Activated CD8-positive, alpha-beta T cell treated with anti-CD3 and anti-CD28 coated beads for 36 hours (primary cell): ENCODE results near the gene SLC22A31. TPM values are rescaled to one million over a fixed set of nuclear protein-coding genes. Genes with fewer than 3 reads are reported as not detected.

ENCODE experiments used
- ATAC-seq: fragments of 200-7000 bp; cut with Tn5 transposase; one replicate; pipeline ENCODE4 v1.10.0; 2021; ENCODE audit warnings: mild to moderate bottlenecking, moderate library complexity
- CTCF ChIA-PET: fragments of 350-600 bp; sonication (Branson Sonifier 250); formaldehyde crosslinking; loops from one replicate; lab custom pipeline; 2021; ENCODE audit warnings: antibody characterized with exemption; lab: Charles Lee
- POLR2A ChIA-PET: fragments of 350-600 bp; sonication (Branson Sonifier 250); formaldehyde crosslinking; loops from one replicate; lab custom pipeline; 2021; ENCODE audit warnings: antibody characterized with exemption; lab: Charles Lee
- DNase-seq: peaks from one replicate; pipeline ENCODE4 v3.0.0-alpha.2; 2020
- H3K27ac Mint-ChIP-seq: one replicate; pipeline ENCODE4 v1.8.0; 2021; ENCODE audit warnings: mild to moderate bottlenecking, mixed read lengths
- H3K27me3 Mint-ChIP-seq: one replicate; pipeline ENCODE4 v1.8.0; 2021; ENCODE audit warnings: mixed read lengths
- H3K36me3 Mint-ChIP-seq: one replicate; pipeline ENCODE4 v1.8.0; 2021; ENCODE audit warnings: low read depth, mixed read lengths
- H3K4me1 Mint-ChIP-seq: one replicate; pipeline ENCODE4 v1.8.0; 2021; ENCODE audit warnings: low read depth, mixed read lengths
- H3K4me3 Mint-ChIP-seq: one replicate; pipeline ENCODE4 v1.8.0; 2021; ENCODE audit warnings: mild to moderate bottlenecking, moderate library complexity, mixed read lengths
- H3K9me3 Mint-ChIP-seq: one replicate; pipeline ENCODE4 v1.8.0; 2021; ENCODE audit warnings: mixed read lengths
- intact Hi-C: fragments of 100-400 bp; cut with micrococcal nuclease; formaldehyde crosslinking; loops from one replicate; pipeline ENCODE4 v1.10.0; 2022
- total RNA-seq, 2 experiments: library from RNA; stranded (reverse); gene quantifications; one replicate each; pipeline ENCODE4 v1.2.3, GENCODE V29; 2021
- TF ChIP-seq, protein P1 (sequence below): fragments of 200-600 bp; IDR thresholded peaks from one replicate; pipeline ENCODE4 v1.8.0; 2022; ENCODE audit warnings: antibody characterized with exemption, mild to moderate bottlenecking

The SLC22A31 gene
- total RNA-seq, 2 experiments from 2014 or later: 0.16 to 0.20 TPM

- CTCF ChIA-PET: no interaction called here
- H3K36me3 Mint-ChIP-seq: no peaks in the 10 kb centered on the region
- TF ChIP-seq, protein P1, sequence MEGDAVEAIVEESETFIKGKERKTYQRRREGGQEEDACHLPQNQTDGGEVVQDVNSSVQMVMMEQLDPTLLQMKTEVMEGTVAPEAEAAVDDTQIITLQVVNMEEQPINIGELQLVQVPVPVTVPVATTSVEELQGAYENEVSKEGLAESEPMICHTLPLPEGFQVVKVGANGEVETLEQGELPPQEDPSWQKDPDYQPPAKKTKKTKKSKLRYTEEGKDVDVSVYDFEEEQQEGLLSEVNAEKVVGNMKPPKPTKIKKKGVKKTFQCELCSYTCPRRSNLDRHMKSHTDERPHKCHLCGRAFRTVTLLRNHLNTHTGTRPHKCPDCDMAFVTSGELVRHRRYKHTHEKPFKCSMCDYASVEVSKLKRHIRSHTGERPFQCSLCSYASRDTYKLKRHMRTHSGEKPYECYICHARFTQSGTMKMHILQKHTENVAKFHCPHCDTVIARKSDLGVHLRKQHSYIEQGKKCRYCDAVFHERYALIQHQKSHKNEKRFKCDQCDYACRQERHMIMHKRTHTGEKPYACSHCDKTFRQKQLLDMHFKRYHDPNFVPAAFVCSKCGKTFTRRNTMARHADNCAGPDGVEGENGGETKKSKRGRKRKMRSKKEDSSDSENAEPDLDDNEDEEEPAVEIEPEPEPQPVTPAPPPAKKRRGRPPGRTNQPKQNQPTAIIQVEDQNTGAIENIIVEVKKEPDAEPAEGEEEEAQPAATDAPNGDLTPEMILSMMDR: no peak
- H3K4me1 Mint-ChIP-seq: peaks cover 5% of the 10 kb centered on the region
- no peak for DNase-seq
- POLR2A ChIA-PET: no interaction called here
- H3K4me3 Mint-ChIP-seq: no peak overlapping the region
- intact Hi-C loops: no loop called here
- no peaks in the 10 kb centered on the region for H3K9me3 Mint-ChIP-seq
- H3K27ac Mint-ChIP-seq: no peak overlapping the region
- no peak for ATAC-seq
- no peaks in the 10 kb centered on the region for H3K27me3 Mint-ChIP-seq
Measured at GRCh38 chr16:89183975-89184676, 16.2 kb downstream of the SLC22A31 start.

GRCh38 chr16:89183463-89183862 is 16.9 kb downstream of the SLC22A31 start:
- ATAC-seq: no peak
- DNase-seq: no peak
- TF ChIP-seq, protein P1: no peak
- Mint-ChIP-seq H3K4me1 (peaks cover 5% of the 10 kb centered on the region), H3K9me3 (no peaks in the 10 kb centered on the region), H3K27ac (no peak overlapping the region), H3K27me3 (no peaks in the 10 kb centered on the region), H3K36me3 (no peaks in the 10 kb centered on the region), H3K4me3 (no peak overlapping the region)
- ChIA-PET POLR2A (no interaction called here), CTCF (no interaction called here)
- intact Hi-C loops: no loop called here

- Mint-ChIP-seq H3K27me3 (no peaks in the 10 kb centered on the region), H3K4me1 (no peaks in the 10 kb centered on the region), H3K36me3 (no peaks in the 10 kb centered on the region), H3K27ac (no peak overlapping the region), H3K9me3 (no peaks in the 10 kb centered on the region), H3K4me3 (no peak overlapping the region)
- intact Hi-C loops: loop anchor here (10.0 kb wide), 1 partner anchor 355 kb away; no protein-coding TSS in a partner anchor
- DNase-seq: no peak
- CTCF ChIA-PET: no interaction called here
- POLR2A ChIA-PET: no interaction called here
- TF ChIP-seq, protein P1: no peak
- ATAC-seq: no peak
Measured at GRCh38 chr16:89179656-89180315, 20.6 kb downstream of the SLC22A31 start.

DNA sequence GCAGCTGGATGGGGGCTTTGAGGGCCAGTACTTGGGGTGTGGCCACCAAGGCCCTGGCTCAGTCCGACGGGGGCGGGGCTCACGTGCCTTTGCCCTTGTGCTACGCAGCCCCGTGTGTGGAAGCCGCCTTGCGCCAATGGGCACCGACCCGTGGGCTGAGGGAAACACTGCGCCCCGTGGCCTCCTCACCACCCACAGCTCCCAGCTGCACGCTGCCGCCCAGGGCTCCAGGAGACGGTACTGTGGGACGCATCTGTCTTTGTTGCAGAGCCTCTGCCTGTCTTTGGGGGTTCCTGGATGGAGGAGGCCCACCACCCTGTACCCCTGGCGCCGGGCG is 21.2 kb downstream of the SLC22A31 start:
- POLR2A ChIA-PET: no interaction called here
- no peaks in the 10 kb centered on the region for H3K27me3 Mint-ChIP-seq
- no peak overlapping the region for H3K4me3 Mint-ChIP-seq
- intact Hi-C loops: loop anchor here (10.0 kb wide), 1 partner anchor 354 kb away; no protein-coding TSS in a partner anchor
- H3K4me1 Mint-ChIP-seq: no peaks in the 10 kb centered on the region
- CTCF ChIA-PET: no interaction called here
- no peaks in the 10 kb centered on the region for H3K36me3 Mint-ChIP-seq
- no peak overlapping the region for H3K27ac Mint-ChIP-seq
- TF ChIP-seq, protein P1: no peak
- ATAC-seq (no peak), DNase-seq (no peak)
- no peaks in the 10 kb centered on the region for H3K9me3 Mint-ChIP-seq
